ENCODE measurements around the gene SUN3. TPM values are rescaled to one million over a fixed set of nuclear protein-coding genes. Genes with fewer than 3 reads are reported as not detected.

SUN3 gene
- total RNA-seq, 1 experiment from 2014 or later = not detected

DNA sequence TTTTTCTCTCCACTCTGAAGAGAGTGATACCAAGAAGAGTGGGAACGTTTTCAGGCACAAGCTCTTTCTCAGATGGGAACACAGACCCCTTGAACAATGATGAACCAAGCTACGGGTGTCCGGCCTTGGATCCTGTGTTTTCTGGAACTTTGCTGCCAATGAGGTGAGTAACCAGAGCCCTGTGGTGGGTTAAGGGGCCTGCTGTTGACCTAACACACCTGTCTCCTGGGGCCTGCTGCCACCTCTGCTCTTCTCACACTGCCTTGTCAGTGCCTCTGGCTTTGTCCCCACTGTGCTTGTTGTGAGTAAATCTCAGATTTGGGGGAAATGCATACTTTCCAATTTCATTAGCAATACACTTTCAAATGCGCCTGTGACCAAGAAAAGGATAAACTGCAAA lies 79.2 kb downstream of the SUN3 start:
- Histone ChIP-seq H3K79me1 (ENCODE audit: insufficient read depth, low read depth, low read length, poor library complexity, severe bottlenecking) (no peaks in the 10 kb centered on the region), H3K4ac (ENCODE audit: low read depth, low read length) (no peak overlapping the region), H2AFZ (ENCODE audit: low read length) (no peak overlapping the region), H3K14ac (ENCODE audit: insufficient read depth, low read length) (no peak overlapping the region), H4K20me1 (ENCODE audit: control insufficient read depth, insufficient read depth, insufficient read length) (no peaks in the 10 kb centered on the region), H3T11ph (ENCODE audit: low read length) (no peak overlapping the region), H2BK20ac (ENCODE audit: low read depth, low read length, poor library complexity, severe bottlenecking) (no peak overlapping the region), H4K8ac (replicated peaks; ENCODE audit: insufficient read length, low read depth, low read length) (no peak overlapping the region), H2BK5ac (ENCODE audit: insufficient read length, low read length) (no peak overlapping the region), H3K9me3 (ENCODE audit: control insufficient read depth, low read depth, low read length) (no peaks in the 10 kb centered on the region), H3K4me2 (ENCODE audit: insufficient read depth, insufficient read length, low read length) (no peak overlapping the region), H3K23me2 (ENCODE audit: insufficient read length, low read depth, low read length, poor library complexity, severe bottlenecking) (no peaks in the 10 kb centered on the region), H3K9ac (ENCODE audit: extremely low read depth, insufficient read length, low read length) (no peak overlapping the region), H3K79me2 (ENCODE audit: insufficient read depth, low read length) (no peaks in the 10 kb centered on the region), H3K56ac (ENCODE audit: insufficient read length, low read depth, low read length) (no peak overlapping the region), H4K5ac (ENCODE audit: insufficient read length, low read depth, low read length) (no peak overlapping the region), H4K91ac (ENCODE audit: insufficient read length, low read depth, low read length) (no peak overlapping the region), H2BK15ac (ENCODE audit: low read depth, low read length) (no peak overlapping the region), H2BK120ac (ENCODE audit: low read depth, low read length, poor library complexity, severe bottlenecking) (no peak overlapping the region), H2AK5ac (ENCODE audit: insufficient read length, low read length) (no peak overlapping the region), H3K23ac (ENCODE audit: insufficient read length, low read depth, low read length) (no peak overlapping the region), H3K4me1 (ENCODE audit: insufficient read depth, low read length) (peaks cover 3% of the 10 kb centered on the region; the same call in 1 of the 2 replicates), H3K27ac (ENCODE audit: insufficient read length, low read depth, low read length) (no peak overlapping the region), H2BK12ac (ENCODE audit: insufficient read length, low read depth, low read length) (no peak overlapping the region), H3K18ac (ENCODE audit: insufficient read length, low read depth, low read length) (no peak overlapping the region), H3K27me3 (ENCODE audit: insufficient read depth, low read length) (no peaks in the 10 kb centered on the region)
- Mint-ChIP-seq H3K9me3 (no peaks in the 10 kb centered on the region), H3K27me3 (ENCODE audit: low read depth) (no peaks in the 10 kb centered on the region; the same call in 1 of the 2 replicates), H3K36me3 (ENCODE audit: insufficient read depth in 1 of 3, low read depth in 3 of 3) (peaks cover 0 to 6% (median 6%) of the 10 kb centered on the region in 3 experiments; a peak in 4 of 7 replicates), H3K4me3 (no peak overlapping the region), H3K27ac (no peak overlapping the region; a peak in 1 of 7 replicates), H3K4me1 (peaks cover 27 to 28% of the 10 kb centered on the region in 2 experiments)
- DNase-seq = no peak
- TF ChIP-seq, protein P1, sequence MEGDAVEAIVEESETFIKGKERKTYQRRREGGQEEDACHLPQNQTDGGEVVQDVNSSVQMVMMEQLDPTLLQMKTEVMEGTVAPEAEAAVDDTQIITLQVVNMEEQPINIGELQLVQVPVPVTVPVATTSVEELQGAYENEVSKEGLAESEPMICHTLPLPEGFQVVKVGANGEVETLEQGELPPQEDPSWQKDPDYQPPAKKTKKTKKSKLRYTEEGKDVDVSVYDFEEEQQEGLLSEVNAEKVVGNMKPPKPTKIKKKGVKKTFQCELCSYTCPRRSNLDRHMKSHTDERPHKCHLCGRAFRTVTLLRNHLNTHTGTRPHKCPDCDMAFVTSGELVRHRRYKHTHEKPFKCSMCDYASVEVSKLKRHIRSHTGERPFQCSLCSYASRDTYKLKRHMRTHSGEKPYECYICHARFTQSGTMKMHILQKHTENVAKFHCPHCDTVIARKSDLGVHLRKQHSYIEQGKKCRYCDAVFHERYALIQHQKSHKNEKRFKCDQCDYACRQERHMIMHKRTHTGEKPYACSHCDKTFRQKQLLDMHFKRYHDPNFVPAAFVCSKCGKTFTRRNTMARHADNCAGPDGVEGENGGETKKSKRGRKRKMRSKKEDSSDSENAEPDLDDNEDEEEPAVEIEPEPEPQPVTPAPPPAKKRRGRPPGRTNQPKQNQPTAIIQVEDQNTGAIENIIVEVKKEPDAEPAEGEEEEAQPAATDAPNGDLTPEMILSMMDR (conservative IDR thresholded peaks at IDR 0.05) = no peak
- WGBS (ENCODE audit: extremely low coverage, insufficient read length, low lambda C conversion rate) = no CpG with 5 or more reads among the region's 4 CpGs
